Astrocyte (in vitro differentiated cells and primary cell): ENCODE measurements around the gene HOXA10. TPM values are rescaled to one million over a fixed set of nuclear protein-coding genes. Genes with fewer than 3 reads are reported as not detected.

Source experiments
- DNase-seq: peaks from one replicate; pipeline ENCODE4 v3.0.0-alpha.2; 2010; ENCODE audit warnings: low read depth
- FAIRE-seq: peaks from 2 replicates; lab custom pipeline; 2011; peaks lifted over from hg19 to GRCh38; lab: Jason Lieb, UNC
- H2AFZ ChIP-seq: 2 replicates; pipeline ENCODE4 v1.6.0; 2012; ENCODE audit warnings: low read depth, low read length, inconsistent platforms
- H3K27ac ChIP-seq: 2 replicates; pipeline ENCODE4 v1.5.1; 2011; ENCODE audit warnings: low read depth, low read length, inconsistent platforms
- H3K27me3 ChIP-seq: 2 replicates; pipeline ENCODE4 v1.6.0; 2011; ENCODE audit warnings: low read length, inconsistent platforms; ENCODE audit not compliant: insufficient read depth
- H3K36me3 ChIP-seq: 2 replicates; pipeline ENCODE4 v1.5.1; 2011; ENCODE audit warnings: low read length, inconsistent platforms; ENCODE audit not compliant: insufficient read depth
- H3K4me1 ChIP-seq: 2 replicates; pipeline ENCODE4 v1.5.1; 2011; ENCODE audit warnings: low read length, inconsistent platforms; ENCODE audit not compliant: insufficient read depth
- H3K4me2 ChIP-seq: 2 replicates; pipeline ENCODE4 v1.6.0; 2012; ENCODE audit warnings: low read length, inconsistent platforms
- H3K4me3 ChIP-seq: 2 replicates; pipeline ENCODE4 v1.5.1; 2011; ENCODE audit warnings: low read depth, mild to moderate bottlenecking, low read length, inconsistent platforms; ENCODE audit not compliant: insufficient read depth
- H3K79me2 ChIP-seq: 2 replicates; pipeline ENCODE4 v1.6.0; 2012; ENCODE audit warnings: mild to moderate bottlenecking, low read length, inconsistent platforms; ENCODE audit not compliant: insufficient read depth
- H3K9ac ChIP-seq: 2 replicates; pipeline ENCODE4 v1.6.0; 2012; ENCODE audit warnings: mild to moderate bottlenecking, low read length, inconsistent platforms
- H3K9me3 ChIP-seq: 2 replicates; pipeline ENCODE4 v1.5.1; 2012; ENCODE audit warnings: low read depth, mild to moderate bottlenecking, low read length, inconsistent platforms; ENCODE audit not compliant: insufficient read depth
- H4K20me1 ChIP-seq: 2 replicates; pipeline ENCODE4 v1.6.0; 2012; ENCODE audit warnings: low read length, inconsistent platforms; ENCODE audit not compliant: insufficient read depth
- H3K27ac Mint-ChIP-seq: one replicate; pipeline ENCODE4 v1.8.0; 2021; ENCODE audit warnings: mild to moderate bottlenecking, mixed read lengths; ENCODE audit not compliant: unreplicated experiment
- H3K27me3 Mint-ChIP-seq: one replicate; pipeline ENCODE4 v1.8.0; 2021; ENCODE audit warnings: low read depth, mixed read lengths; ENCODE audit not compliant: unreplicated experiment
- H3K36me3 Mint-ChIP-seq: one replicate; pipeline ENCODE4 v1.8.0; 2021; ENCODE audit warnings: low read depth, mixed read lengths; ENCODE audit not compliant: unreplicated experiment
- H3K4me1 Mint-ChIP-seq: one replicate; pipeline ENCODE4 v1.8.0; 2021; ENCODE audit warnings: low read depth, mixed read lengths; ENCODE audit not compliant: unreplicated experiment
- H3K4me3 Mint-ChIP-seq: one replicate; pipeline ENCODE4 v1.8.0; 2021; ENCODE audit warnings: mild to moderate bottlenecking, moderate library complexity, mixed read lengths; ENCODE audit not compliant: unreplicated experiment
- H3K9me3 Mint-ChIP-seq: one replicate; pipeline ENCODE4 v1.8.0; 2021; ENCODE audit warnings: mild to moderate bottlenecking, mixed read lengths; ENCODE audit not compliant: unreplicated experiment
- EZH2 ChIP-seq: IDR thresholded peaks from 2 replicates; pipeline ENCODE4 v1.6.1; 2012; ENCODE audit warnings: mild to moderate bottlenecking, low read length, inconsistent platforms; ENCODE audit not compliant: insufficient read depth
- total RNA-seq: library from RNA; stranded (reverse); gene quantifications from 2 replicates; pipeline ENCODE4 v1.2.1, GENCODE V29; 2021
- TF ChIP-seq, protein P1 (sequence below): IDR thresholded peaks from 2 replicates; pipeline ENCODE4 v1.5.1; 2011; ENCODE audit warnings: low read depth, mild to moderate bottlenecking, inconsistent platforms, low read length, moderate library complexity; ENCODE audit not compliant: insufficient read depth

The HOXA10 gene
- total RNA-seq, 1 donor from 2014 or later = not detected

DNA sequence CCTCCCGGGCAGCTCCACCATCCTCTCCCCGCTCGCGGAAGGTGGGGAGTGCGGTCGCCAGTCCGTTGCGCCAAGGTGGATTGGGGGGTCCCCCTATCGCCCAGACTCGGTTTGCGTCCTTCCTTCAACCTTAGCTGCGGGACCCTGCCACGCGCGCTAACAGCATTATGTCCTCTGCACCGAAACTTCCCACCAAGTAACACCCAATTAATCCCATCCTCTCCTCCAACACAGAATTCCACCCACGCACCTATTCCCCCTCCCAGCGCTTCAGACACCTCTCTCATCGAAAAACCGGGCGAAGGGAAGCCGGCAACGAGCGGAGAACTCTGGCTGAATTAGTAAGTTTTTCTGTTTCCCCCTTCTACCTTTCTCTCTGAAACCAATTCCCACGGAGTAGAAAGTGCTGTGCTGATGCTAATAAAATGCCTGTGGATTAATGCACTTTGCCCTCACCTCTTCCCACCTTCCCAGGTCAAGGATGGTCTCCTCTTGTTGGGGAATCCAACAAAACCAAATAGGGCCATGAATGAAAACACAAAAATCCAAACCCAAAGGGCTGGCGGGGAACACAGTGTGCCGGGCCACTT lies 22.7 kb downstream of the HOXA10 start:
- Mint-ChIP-seq H3K4me1 (no peaks in the 10 kb centered on the region), H3K27ac (no peak overlapping the region), H3K36me3 (no peaks in the 10 kb centered on the region), H3K9me3 (peaks cover 52% of the 10 kb centered on the region), H3K27me3 (peaks cover 82% of the 10 kb centered on the region), H3K4me3 (no peak overlapping the region)
- H3K4me1 ChIP-seq = peaks cover 9% of the 10 kb centered on the region
- H3K9me3 ChIP-seq = peaks cover 24% of the 10 kb centered on the region
- peak overlapping the region; percentile 37 for H3K4me3 ChIP-seq
- H3K4me2 ChIP-seq = peak overlapping the region; percentile 85
- DNase-seq = no peak
- H3K9ac ChIP-seq = no peak overlapping the region
- H2AFZ ChIP-seq = peak overlapping the region; percentile 66
- no peaks in the 10 kb centered on the region for H3K79me2 ChIP-seq
- no peaks in the 10 kb centered on the region for H4K20me1 ChIP-seq
- no peak overlapping the region for H3K27ac ChIP-seq
- H3K36me3 ChIP-seq = no peaks in the 10 kb centered on the region
- H3K27me3 ChIP-seq = peaks cover 95% of the 10 kb centered on the region
- TF ChIP-seq EZH2 = peak; percentile 45
- TF ChIP-seq, protein P1, sequence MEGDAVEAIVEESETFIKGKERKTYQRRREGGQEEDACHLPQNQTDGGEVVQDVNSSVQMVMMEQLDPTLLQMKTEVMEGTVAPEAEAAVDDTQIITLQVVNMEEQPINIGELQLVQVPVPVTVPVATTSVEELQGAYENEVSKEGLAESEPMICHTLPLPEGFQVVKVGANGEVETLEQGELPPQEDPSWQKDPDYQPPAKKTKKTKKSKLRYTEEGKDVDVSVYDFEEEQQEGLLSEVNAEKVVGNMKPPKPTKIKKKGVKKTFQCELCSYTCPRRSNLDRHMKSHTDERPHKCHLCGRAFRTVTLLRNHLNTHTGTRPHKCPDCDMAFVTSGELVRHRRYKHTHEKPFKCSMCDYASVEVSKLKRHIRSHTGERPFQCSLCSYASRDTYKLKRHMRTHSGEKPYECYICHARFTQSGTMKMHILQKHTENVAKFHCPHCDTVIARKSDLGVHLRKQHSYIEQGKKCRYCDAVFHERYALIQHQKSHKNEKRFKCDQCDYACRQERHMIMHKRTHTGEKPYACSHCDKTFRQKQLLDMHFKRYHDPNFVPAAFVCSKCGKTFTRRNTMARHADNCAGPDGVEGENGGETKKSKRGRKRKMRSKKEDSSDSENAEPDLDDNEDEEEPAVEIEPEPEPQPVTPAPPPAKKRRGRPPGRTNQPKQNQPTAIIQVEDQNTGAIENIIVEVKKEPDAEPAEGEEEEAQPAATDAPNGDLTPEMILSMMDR = no peak
- no peak for FAIRE-seq

DNA sequence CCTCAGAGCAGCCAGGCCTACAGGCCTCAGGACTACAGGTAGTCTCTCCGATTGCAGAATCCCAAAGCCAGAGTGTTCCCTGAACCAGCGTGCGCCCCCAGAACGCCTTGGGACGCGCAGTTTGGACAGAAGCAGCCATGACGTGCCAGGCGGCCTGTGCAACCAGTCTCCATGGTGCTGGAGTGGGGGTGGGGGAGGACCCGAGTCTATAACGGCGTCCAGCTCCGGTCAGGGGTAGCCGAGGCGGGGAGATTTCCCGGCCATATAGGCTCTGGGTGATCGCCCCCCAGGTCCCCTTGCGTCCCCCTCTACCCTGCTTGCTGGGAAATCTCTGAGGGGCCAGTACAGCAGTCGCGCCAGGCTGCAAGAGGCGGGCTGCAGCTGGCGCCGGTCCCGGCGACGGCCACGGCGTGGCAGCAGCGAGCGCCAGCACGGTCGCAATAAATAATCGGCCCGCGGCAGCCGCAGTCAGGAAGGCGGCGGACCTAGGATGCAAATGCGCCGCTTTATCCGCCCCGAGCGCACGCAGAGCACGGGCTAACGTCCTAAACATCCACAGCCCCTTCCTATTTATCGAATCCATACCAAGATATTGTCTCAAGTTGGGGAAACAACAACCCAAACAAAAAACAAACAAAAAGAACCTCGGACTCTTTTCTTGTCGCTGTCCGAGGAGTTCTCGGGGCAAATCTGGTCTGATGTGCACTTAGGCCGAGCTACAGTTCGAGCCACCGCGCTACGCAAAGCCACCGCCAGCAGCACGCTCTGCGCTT lies 23.4 kb downstream of the HOXA10 start:
- Mint-ChIP-seq H3K36me3 (no peaks in the 10 kb centered on the region), H3K27ac (peak overlapping the region; percentile 41), H3K4me1 (no peaks in the 10 kb centered on the region), H3K9me3 (peaks cover 56% of the 10 kb centered on the region), H3K4me3 (no peak overlapping the region), H3K27me3 (peaks cover 86% of the 10 kb centered on the region)
- Histone ChIP-seq H3K4me2 (peak overlapping the region; percentile 85), H3K27me3 (peaks cover 95% of the 10 kb centered on the region), H3K4me3 (peak overlapping the region; percentile 37), H3K9me3 (peaks cover 30% of the 10 kb centered on the region), H3K79me2 (no peaks in the 10 kb centered on the region), H3K36me3 (no peaks in the 10 kb centered on the region), H3K9ac (no peak overlapping the region), H3K27ac (no peak overlapping the region), H3K4me1 (peaks cover 9% of the 10 kb centered on the region), H2AFZ (peak overlapping the region; percentile 66), H4K20me1 (no peaks in the 10 kb centered on the region)
- FAIRE-seq (no peak), DNase-seq (no peak)
- TF ChIP-seq, protein P1 = peak; percentile 32
- no peak for TF ChIP-seq EZH2
